Small intestine (tissue), 7 donors: Measurements from ENCODE around the gene ISYNA1. TPM values are rescaled to one million over a fixed set of nuclear protein-coding genes. Genes with fewer than 3 reads are reported as not detected.
A peak's percentile ranks its signal among the peaks of the same experiment; 100 is the strongest.

Source experiments
- DNase-seq, 2 donors: peaks; one replicate each; pipeline versions ENCODE4 v3.0.0 to v3.0.0-alpha.2; 2013
- FAIRE-seq: peaks from 2 replicates; lab custom pipeline; 2012; peaks lifted over from hg19 to GRCh38; lab: Jason Lieb, UNC
- H3K27ac ChIP-seq, 3 donors: one replicate each; pipeline ENCODE4 v1.5.1; 2013; ENCODE audit warnings: low read length in 2 of 3, mild to moderate bottlenecking in 2 of 3, control low read depth in 1 of 3, inconsistent platforms in 1 of 3, low read depth in 1 of 3, moderate library complexity in 1 of 3
- H3K27me3 ChIP-seq, 3 donors: one replicate each; pipeline ENCODE4 v1.6.1; 2013; ENCODE audit warnings: low read length in 3 of 3, inconsistent platforms in 1 of 3; ENCODE audit not compliant: control insufficient read depth in 3 of 3, insufficient read depth in 3 of 3
- H3K36me3 ChIP-seq, 3 donors: one replicate each; pipeline ENCODE4 v1.6.1; 2013; ENCODE audit warnings: low read length in 3 of 3, inconsistent platforms in 1 of 3, low read depth in 1 of 3, mild to moderate bottlenecking in 1 of 3, moderate library complexity in 1 of 3; ENCODE audit not compliant: control insufficient read depth in 3 of 3, insufficient read depth in 2 of 3
- H3K4me1 ChIP-seq, 3 donors: one replicate each; pipeline ENCODE4 v1.6.1; 2013; ENCODE audit warnings: low read length in 2 of 3, inconsistent platforms in 1 of 3, low read depth in 1 of 3, mild to moderate bottlenecking in 1 of 3, moderate library complexity in 1 of 3; ENCODE audit not compliant: control insufficient read depth in 3 of 3, insufficient read depth in 2 of 3
- H3K4me3 ChIP-seq, 3 donors: one replicate each; pipeline ENCODE4 v1.5.1; 2013; ENCODE audit warnings: low read length in 3 of 3, control low read depth in 1 of 3, inconsistent platforms in 1 of 3, low read depth in 1 of 3, mild to moderate bottlenecking in 1 of 3, moderate library complexity in 1 of 3
- H3K9me3 ChIP-seq, 2 donors: one replicate each; pipeline ENCODE4 v1.6.1; 2013; ENCODE audit warnings: low read depth in 1 of 2, low read length in 1 of 2; ENCODE audit not compliant: control insufficient read depth in 2 of 2, insufficient read depth in 1 of 2
- WGBS, 3 donors: extraction: QIAGEN DNeasy Blood & Tissue Kit; methylation state at CpG; one replicate each; pipeline ENCODE4 v1.1.7; 2013; 5-methylcytosine and 5-hydroxymethylcytosine counted together
- polyA plus RNA-seq, 4 donors: library from polyadenylated mRNA; stranded (reverse) in 3 of 4; unstranded in 1 of 4; fragments of 200-250 nt in 3 of 4; fragments of 120-200 nt in 1 of 4; gene quantifications; one replicate each; pipeline versions ENCODE4 v1.2.1 to v1.2.3, GENCODE V29; 2013
- donor health status: healthy with polysubstance abuse.
- donor health status: control.
- donor health status: control.
- donor health status: Bipolar disorder and iron deficiency.
- donor health status: healthy.

ISYNA1 gene
- polyA plus RNA-seq, 4 donors = 4.5 to 72.1 (median 9.3) TPM

DNA sequence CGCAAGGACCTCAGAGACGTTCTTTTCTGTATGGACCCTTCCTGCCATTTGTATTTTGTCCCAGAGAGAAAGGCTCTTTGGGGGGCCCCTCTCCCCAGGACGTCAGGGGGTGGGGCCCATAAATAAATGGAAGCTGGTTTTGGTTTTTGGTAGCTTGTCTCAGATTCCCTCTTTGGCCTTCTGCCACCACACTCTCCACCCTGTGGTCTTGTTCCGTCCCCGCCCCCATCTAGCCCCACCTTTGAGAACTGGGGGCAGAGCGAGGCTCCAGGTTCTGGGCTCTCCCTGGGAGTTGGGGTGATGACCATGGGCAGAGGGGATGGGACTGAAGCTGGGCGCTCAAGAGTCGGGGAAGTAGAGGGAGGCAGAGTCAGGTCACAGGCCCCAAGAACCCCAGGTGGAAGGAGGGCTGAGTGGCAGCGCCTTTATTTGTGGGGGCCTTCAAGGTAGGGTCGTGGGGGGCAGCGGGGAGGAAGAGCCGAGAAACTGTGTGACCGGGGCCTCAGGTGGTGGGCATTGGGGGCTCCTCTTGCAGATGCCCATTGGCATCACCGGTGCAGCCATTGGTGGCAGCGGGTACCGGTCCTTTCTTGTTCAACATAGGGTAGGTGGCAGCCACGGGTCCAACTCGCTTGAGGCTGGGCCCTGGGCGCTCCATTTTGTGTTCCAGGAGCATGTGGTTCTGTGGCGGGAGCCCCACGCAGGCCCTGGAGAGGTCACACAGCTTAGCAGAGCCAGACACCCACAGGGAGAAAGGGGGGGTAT, 3.3 kb downstream of the ISYNA1 start:
- H3K9me3 ChIP-seq = no peaks in the 10 kb centered on the region
- H3K27me3 ChIP-seq = no peaks in the 10 kb centered on the region
- FAIRE-seq (no peak), DNase-seq (no peak)
- H3K4me3 ChIP-seq = peak overlapping the region in 1 of 3 donors; percentile 27
- WGBS, 3 donors = 86 to 93% (median 87%) methylated on average over 20 to 21 of the region's 21 CpGs
- peaks cover 0 to 37% (median 0%) of the 10 kb centered on the region in 3 donors for H3K4me1 ChIP-seq
- peaks cover 0 to 66% (median 0%) of the 10 kb centered on the region in 3 donors for H3K36me3 ChIP-seq
- no peak overlapping the region for H3K27ac ChIP-seq

GRCh38 chr19:18433735-18434398, 4.1 kb downstream of the ISYNA1 start:
- FAIRE-seq = no peak
- WGBS, 3 donors = 39 to 81% (median 75%) methylated on average over 28 to 60 of the region's 60 CpGs
- H3K4me3 ChIP-seq = peak overlapping the region; percentile 27 to 38 (median 33)
- peaks cover 0 to 40% (median 0%) of the 10 kb centered on the region in 3 donors for H3K4me1 ChIP-seq
- H3K9me3 ChIP-seq = no peaks in the 10 kb centered on the region
- DNase-seq = no peak
- no peaks in the 10 kb centered on the region for H3K27me3 ChIP-seq
- H3K27ac ChIP-seq = no peak overlapping the region
- H3K36me3 ChIP-seq = peaks cover 0 to 73% (median 0%) of the 10 kb centered on the region in 3 donors

DNA sequence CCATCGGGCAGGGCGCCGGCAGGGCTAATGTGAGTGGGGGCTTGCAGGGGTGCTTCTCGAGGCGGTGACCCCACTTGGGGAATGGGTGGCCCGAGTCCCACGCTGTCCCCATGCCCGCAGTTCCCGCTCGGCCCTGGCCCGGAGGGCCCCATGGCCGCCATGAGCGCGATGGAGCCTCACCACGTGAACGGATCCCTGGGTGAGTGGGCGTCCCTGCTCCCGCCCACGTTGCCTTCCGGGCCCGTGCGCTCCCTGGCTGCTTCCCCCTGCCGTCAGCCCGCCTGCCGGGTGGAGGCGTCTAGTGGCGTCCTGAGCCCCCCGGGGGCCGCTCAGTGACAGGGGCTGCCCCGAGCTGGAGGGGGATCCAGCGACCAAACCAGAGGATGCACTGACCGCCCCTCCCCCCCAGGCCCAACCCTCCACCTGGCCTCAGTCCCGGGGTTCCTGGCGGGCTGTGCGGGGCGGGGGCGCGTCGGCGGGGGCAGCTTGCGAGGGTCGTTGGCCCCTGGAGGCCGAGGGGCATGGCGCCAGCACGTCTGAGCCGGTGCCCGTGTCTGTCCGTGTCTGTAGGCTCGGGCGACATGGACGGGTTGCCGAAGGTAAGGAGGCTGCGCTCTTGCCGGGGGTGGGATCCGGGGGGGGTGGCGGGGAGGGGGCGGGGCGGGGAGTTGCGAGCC, 4.8 kb downstream of the ISYNA1 start:
- no peak for FAIRE-seq
- Histone ChIP-seq H3K27me3 (no peaks in the 10 kb centered on the region), H3K27ac (peak overlapping the region in 1 of 3 donors; percentile 17), H3K9me3 (no peaks in the 10 kb centered on the region), H3K4me1 (peaks cover 0 to 37% (median 0%) of the 10 kb centered on the region in 3 donors), H3K4me3 (peak overlapping the region; percentile 33 to 38 (median 37)), H3K36me3 (peaks cover 0 to 81% (median 0%) of the 10 kb centered on the region in 3 donors)
- peak in 1 of 2 donors; percentile 31 for DNase-seq
- 35 to 79% (median 52%) methylated on average over 41 to 57 of the region's 59 CpGs for WGBS, 3 donors

GRCh38 chr19:18432275-18433014, 5.5 kb downstream of the ISYNA1 start:
- Histone ChIP-seq H3K9me3 (no peaks in the 10 kb centered on the region), H3K36me3 (peaks cover 0 to 88% (median 0%) of the 10 kb centered on the region in 3 donors), H3K4me1 (peaks cover 0 to 35% (median 0%) of the 10 kb centered on the region in 3 donors), H3K27ac (no peak overlapping the region), H3K27me3 (no peaks in the 10 kb centered on the region), H3K4me3 (peak overlapping the region in 1 of 3 donors; percentile 37)
- 66 to 89% (median 85%) methylated on average over 12 to 13 of the region's 13 CpGs for WGBS, 3 donors
- DNase-seq = no peak
- no peak for FAIRE-seq

GRCh38 chr19:18431351-18432197, 6.4 kb downstream of the ISYNA1 start:
- Histone ChIP-seq H3K27me3 (no peaks in the 10 kb centered on the region), H3K4me3 (no peak overlapping the region), H3K9me3 (no peaks in the 10 kb centered on the region), H3K36me3 (peaks cover 0 to 95% (median 0%) of the 10 kb centered on the region in 3 donors), H3K27ac (no peak overlapping the region), H3K4me1 (peaks cover 0 to 33% (median 0%) of the 10 kb centered on the region in 3 donors)
- no peak for FAIRE-seq
- DNase-seq = no peak
- 79 to 91% (median 87%) methylated on average over 28 to 34 of the region's 34 CpGs for WGBS, 3 donors

DNA sequence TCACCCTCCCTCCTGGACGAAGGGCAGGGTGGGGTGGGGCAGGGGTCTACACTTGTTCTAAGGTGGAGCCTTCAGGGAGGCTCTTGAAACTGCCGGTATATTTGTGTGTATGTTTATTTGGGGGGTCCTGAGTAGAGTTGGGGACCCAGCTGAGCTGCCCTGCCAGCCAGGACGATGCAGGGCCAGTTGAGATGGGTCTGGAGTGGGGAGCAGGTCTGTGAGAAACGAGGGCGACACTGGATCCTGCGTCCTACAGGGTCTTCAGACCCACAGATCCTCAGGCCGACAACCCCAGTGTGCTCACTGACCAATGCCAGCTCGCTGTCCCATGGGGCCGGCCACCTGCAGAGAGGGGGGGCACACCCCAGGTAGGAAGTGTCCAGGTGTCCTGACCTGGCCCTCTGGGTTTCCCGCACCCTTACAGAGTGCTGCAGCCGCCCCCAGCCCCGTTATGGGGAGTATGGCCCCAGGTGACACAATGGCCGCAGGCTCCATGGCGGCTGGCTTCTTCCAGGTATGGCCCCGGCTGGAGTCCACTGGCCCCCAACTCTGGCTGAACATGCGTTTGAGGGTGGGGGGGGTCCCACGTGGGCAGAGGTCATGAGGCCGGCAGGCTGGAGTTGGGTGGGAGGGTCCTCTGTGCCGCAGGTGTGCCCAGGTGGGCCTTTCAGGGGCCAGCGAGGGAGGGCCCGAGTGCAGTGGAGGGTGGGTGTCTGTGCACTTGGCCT, 7.4 kb downstream of the ISYNA1 start:
- no peak for FAIRE-seq
- DNase-seq = no peak
- 87 to 90% (median 89%) methylated on average over 18 to 21 of the region's 21 CpGs for WGBS, 3 donors

More for the DNA sequence above, 7.4 kb downstream of the ISYNA1 start:
- Histone ChIP-seq H3K36me3 (peaks cover 0 to 95% (median 0%) of the 10 kb centered on the region in 3 donors), H3K4me3 (no peak overlapping the region), H3K27me3 (no peaks in the 10 kb centered on the region), H3K4me1 (peaks cover 0 to 33% (median 0%) of the 10 kb centered on the region in 3 donors), H3K9me3 (no peaks in the 10 kb centered on the region), H3K27ac (no peak overlapping the region)
